ENCODE measurements around the gene ZNF304.
"Not testable (repeated sequence)": the region's sequence is repeated elsewhere in the genome, so short reads cannot be mapped to it uniquely, and the experiment has no call there.

ZNF304 gene

DNA sequence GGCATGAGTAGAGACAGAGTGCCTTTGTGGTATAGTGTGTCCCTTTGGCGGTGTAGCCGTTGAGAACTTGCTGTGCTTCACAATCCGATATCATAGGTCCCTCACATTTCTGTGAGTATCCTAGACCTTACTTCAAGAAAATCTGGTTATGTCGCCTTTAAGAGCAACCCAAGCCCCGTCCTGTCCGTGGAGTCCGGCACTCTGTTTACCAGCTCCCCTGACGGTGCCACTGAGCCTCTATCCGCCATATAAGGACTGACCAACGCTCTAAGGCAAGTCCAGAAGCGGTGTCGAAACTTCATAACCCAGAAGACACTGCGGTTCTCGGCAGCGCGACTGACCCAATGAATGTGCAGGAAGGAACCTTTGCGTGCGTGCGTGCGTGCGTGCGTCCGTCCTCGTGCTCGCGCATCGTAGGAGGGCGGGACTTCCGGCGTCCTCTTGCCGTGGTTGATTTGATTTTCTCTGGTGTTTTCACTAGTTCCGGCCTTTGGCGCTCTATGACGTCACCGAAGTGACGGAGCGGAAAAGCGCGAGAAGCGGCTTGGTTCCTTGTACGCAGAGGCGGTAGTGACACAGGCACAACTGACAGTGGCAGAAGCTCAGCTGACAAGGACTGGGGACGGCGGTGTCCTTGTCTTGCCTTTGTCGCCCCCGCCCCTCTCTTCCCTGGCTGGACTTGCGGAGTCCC, 12.1 kb downstream of the ZNF304 start, which contains the start of the genes TRAPPC2B and ZNF547:
Gene TRAPPC2B, plus strand, starts transcription at position 555 of the 691 bp plus-strand sequence. CDS start 1,283 bp downstream, outside the sequence.
Gene ZNF547, plus strand, starts transcription at position 555 of the 691 bp plus-strand sequence. CDS start 5,005 bp downstream, outside the sequence.
- DNase-seq, result peak; percentile 97

GRCh38 chr19:57363688-57364181, 12.7 kb downstream of the ZNF304 start:
- DNase-seq, result no peak

GRCh38 chr19:57366776-57367175, 15.7 kb downstream of the ZNF304 start:
- no peak for DNase-seq

GRCh38 chr19:57374179-57374578, 23.1 kb downstream of the ZNF304 start:
- no peak for DNase-seq

- DNase-seq, result not testable (repeated sequence)
These were observed 23.6 kb downstream of the ZNF304 start for GRCh38 chr19:57374647-57375046.

DNA sequence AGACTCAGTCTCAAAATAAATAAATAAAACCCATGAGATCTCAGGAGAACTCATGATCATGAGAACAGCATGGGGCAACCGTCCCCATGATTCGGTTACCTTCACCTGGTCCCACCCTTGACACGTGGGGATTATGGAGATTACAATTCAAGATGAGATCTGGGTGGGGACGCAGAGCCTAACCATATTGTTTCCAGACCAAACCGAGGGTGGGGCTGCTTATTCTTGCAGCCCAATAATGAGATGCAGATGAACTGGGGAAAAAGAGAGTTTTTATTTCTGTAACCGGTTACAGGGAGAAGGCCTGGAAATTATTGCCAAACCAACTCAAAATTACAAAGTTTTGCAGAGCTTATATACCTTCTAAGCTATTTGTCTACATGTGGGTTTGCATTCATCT, 25.1 kb downstream of the ZNF304 start:
- DNase-seq, result no peak

DNA sequence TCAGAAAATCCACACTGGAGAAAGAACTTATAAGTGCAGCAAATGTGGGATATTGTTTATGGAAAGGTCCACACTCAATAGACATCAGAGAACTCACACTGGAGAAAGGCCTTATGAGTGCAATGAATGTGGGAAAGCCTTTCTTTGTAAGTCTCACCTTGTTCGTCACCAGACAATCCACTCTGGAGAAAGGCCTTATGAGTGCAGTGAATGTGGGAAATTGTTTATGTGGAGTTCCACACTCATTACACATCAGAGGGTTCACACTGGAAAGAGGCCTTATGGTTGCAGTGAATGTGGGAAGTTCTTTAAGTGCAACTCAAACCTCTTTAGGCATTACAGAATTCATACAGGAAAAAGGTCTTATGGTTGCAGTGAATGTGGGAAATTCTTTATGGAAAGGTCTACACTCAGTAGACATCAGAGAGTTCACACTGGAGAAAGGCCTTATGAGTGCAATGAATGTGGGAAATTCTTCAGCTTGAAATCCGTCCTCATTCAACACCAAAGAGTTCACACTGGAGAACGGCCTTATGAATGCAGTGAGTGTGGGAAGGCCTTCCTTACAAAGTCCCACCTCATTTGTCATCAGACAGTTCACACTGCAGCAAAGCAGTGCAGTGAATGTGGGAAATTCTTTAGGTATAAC, 26.6 kb downstream of the ZNF304 start:
- DNase-seq, result no peak

GRCh38 chr19:57380923-57381322, 29.9 kb downstream of the ZNF304 start:
- DNase-seq, result no peak

- no peak for DNase-seq
These were observed 31.9 kb downstream of the ZNF304 start for GRCh38 chr19:57382806-57383488.

DNA sequence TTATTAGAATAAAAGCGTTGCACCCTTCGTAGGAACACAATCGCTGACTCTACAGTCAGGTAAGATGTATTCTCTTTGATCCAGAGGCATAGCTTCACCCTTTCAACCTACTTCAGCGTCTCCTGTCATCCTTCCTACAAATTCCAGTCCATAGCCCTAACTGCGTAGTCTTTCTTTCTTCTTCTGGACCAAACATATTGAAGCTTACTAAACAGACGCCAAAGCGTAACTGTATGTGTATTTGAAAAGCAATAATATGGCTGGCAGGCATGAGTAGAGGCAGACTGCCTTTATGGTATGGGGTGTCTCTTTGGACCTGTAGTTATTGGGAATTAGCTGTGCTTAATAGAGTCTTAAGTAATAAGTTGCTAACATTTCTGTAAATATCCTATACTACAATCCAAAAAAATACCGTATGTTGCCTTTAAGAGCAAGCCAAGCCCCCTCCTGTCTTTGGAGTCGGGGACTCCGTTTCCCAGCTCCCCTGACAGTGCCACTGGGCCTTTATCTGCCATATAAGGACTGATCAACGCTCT, 38.2 kb downstream of the ZNF304 start:
- no peak for DNase-seq

DNA sequence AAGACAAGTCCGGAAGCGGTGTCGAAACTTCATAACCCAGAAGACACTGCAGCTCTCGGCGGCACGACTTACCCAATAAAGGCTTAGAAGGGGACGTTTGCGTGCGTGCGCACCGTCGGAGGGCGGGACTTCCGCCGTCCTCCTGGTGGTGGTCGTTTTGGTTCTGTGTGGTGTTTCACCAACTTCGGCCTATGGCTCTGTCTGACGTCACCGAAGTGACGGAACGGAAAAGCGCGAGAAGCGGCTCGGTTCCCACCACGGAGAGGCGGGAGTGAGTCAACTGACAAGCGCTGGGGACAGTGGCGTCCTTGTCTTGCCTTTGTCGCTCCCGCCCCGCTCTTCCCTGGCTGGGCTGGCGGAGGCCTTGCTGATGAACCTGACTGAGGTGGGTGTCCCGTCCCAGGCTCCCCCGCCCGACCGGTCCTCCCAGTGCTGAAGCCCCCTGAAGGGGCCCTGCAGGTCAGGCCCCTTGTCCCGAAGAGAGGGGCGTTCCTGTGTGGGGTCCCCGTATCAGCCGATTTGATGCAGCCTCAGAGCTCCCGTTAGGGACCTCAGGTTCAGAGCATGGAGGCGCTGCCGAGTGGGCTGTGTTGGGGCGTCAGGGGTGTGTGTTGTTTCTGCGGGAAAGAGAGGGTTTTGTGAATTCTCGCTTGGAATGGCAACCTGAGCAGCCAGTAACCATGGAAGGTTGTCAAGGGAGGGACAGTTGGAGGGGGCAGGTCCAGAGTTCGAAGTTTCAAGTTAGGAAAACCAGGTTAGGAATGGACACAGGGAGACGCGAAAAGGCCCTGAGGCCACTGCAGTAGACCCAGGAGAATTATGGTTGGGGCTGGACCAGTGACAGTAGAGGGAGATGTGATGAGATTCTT, 38.9 kb downstream of the ZNF304 start, which contains the start of gene ZNF548:
Gene ZNF548, plus strand, starts transcription at position 125 of the 869 bp plus-strand sequence. Its CDS starts 246 bp downstream, at position 371.
- DNase-seq, result peak; percentile 98

- DNase-seq, result no peak
These were observed 44.6 kb downstream of the ZNF304 start for GRCh38 chr19:57395710-57396109.

GRCh38 chr19:57398868-57399267, 47.8 kb downstream of the ZNF304 start:
- no peak for DNase-seq

DNA sequence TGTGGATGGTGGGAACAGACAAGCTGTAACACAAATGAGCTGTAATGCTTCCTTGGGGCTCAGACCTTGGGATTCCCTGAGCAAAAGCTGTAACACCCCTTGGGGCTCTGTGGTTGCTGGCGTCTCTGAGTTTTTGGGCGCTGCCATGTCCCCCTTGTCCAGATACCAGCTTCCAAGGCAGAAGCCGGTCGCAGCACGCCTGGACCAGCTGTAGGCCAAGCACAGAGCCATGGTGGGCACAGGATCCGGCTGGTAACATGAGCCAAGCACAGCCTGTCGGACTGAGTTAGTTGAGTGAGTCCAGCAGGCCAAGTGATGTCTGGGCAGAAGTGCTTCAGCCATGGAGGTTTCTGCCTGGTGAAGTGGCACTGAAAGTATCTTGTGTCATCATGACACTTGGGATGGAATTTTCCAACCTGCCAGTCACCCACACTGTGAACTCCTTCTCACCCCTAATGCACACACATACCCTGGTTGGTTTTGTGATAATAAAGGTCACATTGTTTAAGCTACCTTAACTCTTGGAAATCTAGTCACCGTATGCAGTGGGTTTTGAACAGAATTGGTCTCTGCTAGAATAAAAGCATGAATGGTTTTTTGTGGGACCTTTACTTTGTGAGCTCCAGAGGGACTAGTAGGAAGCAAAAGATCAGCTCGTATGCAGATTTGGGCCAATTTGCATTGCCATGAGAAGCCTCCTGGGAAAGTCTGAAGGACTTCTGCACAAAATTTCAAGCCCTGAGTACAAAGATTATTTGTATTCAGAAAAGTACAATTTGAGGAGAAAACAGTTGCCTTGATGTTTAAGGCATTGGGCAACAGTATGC, 52.9 kb downstream of the ZNF304 start:
- no peak for DNase-seq

GRCh38 chr19:57406516-57407123, 55.5 kb downstream of the ZNF304 start:
- DNase-seq, result peak; percentile 80
